ENCODE measurements around the gene ITGA7.

GRCh38 chr12:55755246-55755645 is 47.5 kb upstream of the ITGA7 start:
- TF ChIP-seq, protein P1, sequence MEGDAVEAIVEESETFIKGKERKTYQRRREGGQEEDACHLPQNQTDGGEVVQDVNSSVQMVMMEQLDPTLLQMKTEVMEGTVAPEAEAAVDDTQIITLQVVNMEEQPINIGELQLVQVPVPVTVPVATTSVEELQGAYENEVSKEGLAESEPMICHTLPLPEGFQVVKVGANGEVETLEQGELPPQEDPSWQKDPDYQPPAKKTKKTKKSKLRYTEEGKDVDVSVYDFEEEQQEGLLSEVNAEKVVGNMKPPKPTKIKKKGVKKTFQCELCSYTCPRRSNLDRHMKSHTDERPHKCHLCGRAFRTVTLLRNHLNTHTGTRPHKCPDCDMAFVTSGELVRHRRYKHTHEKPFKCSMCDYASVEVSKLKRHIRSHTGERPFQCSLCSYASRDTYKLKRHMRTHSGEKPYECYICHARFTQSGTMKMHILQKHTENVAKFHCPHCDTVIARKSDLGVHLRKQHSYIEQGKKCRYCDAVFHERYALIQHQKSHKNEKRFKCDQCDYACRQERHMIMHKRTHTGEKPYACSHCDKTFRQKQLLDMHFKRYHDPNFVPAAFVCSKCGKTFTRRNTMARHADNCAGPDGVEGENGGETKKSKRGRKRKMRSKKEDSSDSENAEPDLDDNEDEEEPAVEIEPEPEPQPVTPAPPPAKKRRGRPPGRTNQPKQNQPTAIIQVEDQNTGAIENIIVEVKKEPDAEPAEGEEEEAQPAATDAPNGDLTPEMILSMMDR (IDR thresholded peaks at IDR 0.05 in 4 of 5, conservative IDR thresholded peaks at IDR 0.05 in 1 of 5) = no peak
- no peak for TF ChIP-seq POLR2A (IDR thresholded peaks at IDR 0.05)
